Cardiac fibroblast (primary cell): ENCODE results near the gene SMOC2.

Source experiments
- DNase-seq, 2 donors: peaks; one replicate each; pipeline versions ENCODE4 v3.0.0 to v3.0.0-alpha.2; 2010; ENCODE audit warnings: low read depth in 2 of 2
- H3K4me3 ChIP-seq, 2 donors: replicated peaks in 1 of 2; 1 replicate in 1 of 2; 2 replicates in 1 of 2; pipeline ENCODE4 v1.5.1; 2011; ENCODE audit warnings: low read depth in 2 of 2, low read length in 2 of 2, mild to moderate bottlenecking in 2 of 2, moderate library complexity in 1 of 2
- CTCF ChIP-seq: IDR thresholded peaks from one replicate; pipeline ENCODE4 v1.5.1; 2011; ENCODE audit warnings: low read depth, mild to moderate bottlenecking, low read length, inconsistent platforms

The SMOC2 gene

GRCh38 chr6:168450917-168451316 is 9.9 kb downstream of the SMOC2 start:
- DNase-seq, result no peak
- TF ChIP-seq CTCF, result no peak
- H3K4me3 ChIP-seq, result no peak overlapping the region

GRCh38 chr6:168451805-168452517 is 11.0 kb downstream of the SMOC2 start:
- DNase-seq, result no peak
- peak; percentile 26 for TF ChIP-seq CTCF
- no peak overlapping the region for H3K4me3 ChIP-seq

- no peak for TF ChIP-seq CTCF
- DNase-seq, result peak; percentile 9 to 19
These were observed 11.8 kb downstream of the SMOC2 start for GRCh38 chr6:168452685-168453377.

GRCh38 chr6:168455847-168456530 is 15.0 kb downstream of the SMOC2 start:
- DNase-seq, result no peak
- TF ChIP-seq CTCF, result no peak
- H3K4me3 ChIP-seq, result no peak overlapping the region

More at GRCh38 chr6:168452685-168453377, 11.8 kb downstream of the SMOC2 start:
- H3K4me3 ChIP-seq, result no peak overlapping the region

GRCh38 chr6:168456907-168457652 is 16.1 kb downstream of the SMOC2 start:
- H3K4me3 ChIP-seq, result no peak overlapping the region
- no peak for TF ChIP-seq CTCF
- no peak for DNase-seq

GRCh38 chr6:168457653-168457934 is 16.6 kb downstream of the SMOC2 start:
- DNase-seq, result no peak
- no peak for TF ChIP-seq CTCF
- no peak overlapping the region for H3K4me3 ChIP-seq
